Right forelimb (tissue), 1 donor: Measurements from ENCODE around the gene ZSCAN32.
A peak's percentile ranks its signal among the peaks of the same experiment; 100 is the strongest.

Source experiments
- DNase-seq: peaks from one replicate; pipeline ENCODE4 v3.0.0-alpha.2; 2018

Gene ZSCAN32

DNA sequence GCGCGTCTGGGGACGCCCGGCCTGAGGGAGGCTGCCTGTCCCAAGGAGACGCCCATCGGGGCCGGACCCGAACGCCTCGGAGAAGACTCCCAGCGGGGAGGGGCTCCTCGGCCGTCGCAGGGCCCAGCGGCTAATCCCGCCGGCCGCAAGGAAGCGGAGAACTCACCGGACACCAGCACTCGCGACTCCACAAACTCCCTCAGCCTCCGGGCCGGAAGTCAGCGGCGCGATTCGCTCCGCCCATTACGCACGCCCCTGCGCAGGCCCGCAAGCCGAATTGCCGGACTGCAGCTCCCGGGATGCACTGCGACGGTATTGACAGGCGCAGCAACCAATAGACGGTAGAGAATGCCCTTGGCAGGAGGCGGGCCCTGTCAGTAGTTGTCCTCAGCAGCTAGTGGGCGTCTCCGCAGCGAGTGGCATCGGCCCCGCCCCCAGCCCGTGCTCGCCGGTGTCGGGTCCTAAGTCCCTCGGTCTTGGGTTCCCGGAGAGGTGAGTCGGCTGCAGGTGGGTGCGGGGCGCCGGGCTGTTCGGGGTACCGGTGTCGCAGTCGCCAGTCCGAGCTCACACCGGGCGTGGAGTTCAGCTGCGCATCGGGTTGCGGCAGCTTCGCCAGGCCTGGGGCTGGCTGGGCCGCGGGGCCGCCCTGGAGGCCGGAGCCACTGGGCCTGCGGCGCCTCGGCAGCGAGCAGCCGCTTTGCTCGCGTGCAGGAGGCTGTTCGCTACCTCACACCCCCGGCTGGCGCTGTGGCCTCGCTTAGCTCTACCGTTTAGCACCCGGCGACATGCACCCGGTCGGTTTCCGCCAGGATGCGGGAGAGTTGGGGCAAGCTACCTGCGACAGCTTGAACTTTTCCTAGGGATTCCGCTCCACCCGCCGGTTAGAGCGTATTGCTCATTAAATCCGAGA is at the start of gene ZSCAN32, which contains the start of gene ZNF174:
Gene ZSCAN32 (minus strand): TSS at position 226 of the 910 bp plus-strand sequence. CDS start 3,447 bp downstream, outside the sequence.
Gene ZNF174 (plus strand): TSS at position 437 of the 910 bp plus-strand sequence. CDS start 790 bp downstream, outside the sequence.
- peak; percentile 99 for DNase-seq

DNA sequence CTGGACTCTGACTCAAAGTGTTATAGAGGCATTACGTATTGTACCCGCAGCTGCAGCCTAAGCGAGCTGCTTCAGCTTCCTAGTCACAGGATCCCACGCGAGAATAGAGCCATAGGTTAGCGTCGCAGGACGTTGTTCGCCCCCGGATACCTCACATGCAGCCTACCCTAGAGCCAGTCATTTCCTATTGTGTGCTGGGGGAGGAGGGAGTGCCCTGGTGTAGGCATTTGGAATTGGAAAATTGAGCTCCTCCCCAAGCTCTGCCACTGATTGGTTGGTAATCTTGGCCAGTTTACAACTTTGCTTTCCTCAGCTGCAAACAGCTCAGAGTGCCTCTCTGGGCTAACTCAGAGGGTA is 43.2 kb upstream of the ZSCAN32 start:
- no peak for DNase-seq

DNA sequence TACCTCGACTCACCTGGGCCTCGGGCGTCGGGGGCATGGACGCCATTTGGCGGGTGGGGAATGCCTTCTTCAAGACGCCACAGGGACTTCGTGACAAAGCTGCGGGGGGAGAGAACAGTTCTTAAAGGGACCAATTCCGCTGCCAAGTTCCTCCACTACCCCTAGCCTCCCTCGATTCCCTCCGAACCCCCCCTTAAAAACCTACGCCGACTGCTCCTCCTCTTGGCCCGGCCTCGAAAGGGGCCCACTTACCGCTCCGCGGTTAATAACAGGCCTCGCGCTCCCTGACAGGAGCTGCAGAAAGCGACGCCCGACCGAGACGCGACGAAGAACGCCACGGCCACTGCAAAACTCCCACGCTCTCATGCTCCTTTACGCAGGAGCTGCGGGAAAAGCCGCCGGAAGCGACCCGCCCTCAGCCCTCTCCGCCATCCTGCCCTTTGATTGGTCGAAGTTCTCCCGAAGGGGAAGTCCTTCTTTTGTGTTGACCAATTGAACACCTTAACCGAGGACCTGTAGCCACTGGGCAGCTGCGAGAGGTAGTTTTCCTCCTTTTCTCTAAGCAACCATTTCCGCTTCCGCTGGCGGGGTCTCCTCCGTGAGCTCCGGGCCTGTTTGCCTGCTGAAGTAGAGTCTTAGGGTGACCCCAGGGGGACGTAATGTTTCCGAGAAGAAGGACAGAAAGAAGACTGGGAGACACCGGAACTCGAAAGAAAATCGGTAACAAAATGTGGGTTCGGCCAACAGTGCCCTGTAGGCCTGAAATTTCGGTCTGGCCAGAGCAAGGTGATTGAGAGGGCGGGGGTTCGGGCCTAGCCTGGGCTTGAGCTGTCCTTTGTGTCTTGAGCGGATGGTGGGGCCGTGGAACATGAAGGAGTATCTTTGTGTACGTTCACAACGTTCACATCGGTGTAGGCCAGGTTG is 42.6 kb upstream of the ZSCAN32 start, which contains the start of the genes NAA60 and ZNF597:
Gene NAA60 (plus strand): TSS at position 573 of the 924 bp plus-strand sequence. CDS start 32,548 bp downstream, outside the sequence.
Gene ZNF597 (minus strand): TSS at position 397 of the 924 bp plus-strand sequence. CDS start 351 bp downstream, at position 46.
- DNase-seq, result peak; percentile 85

- DNase-seq, result no peak
These were observed 38.8 kb upstream of the ZSCAN32 start for GRCh38 chr16:3439637-3440036.

DNA sequence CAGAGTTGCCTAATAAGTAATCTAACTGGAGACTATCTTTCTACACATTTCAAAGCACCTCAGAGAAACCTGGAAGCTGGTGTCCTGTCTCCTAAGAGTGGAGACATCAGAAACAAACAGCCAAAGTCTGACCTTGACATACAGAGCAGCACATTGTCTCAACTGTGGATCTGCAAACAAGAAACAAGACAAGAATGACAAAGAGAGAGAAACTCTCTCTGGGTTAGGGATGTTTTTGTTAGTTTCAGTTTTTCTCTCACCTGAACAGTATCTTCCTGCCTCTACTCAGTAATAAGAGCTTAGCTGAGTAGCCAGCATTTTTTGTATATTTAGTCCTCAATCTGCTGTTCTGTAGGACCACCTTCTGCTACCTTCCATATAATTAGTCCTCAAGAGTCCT is 33.6 kb upstream of the ZSCAN32 start:
- no peak for DNase-seq

- no peak for DNase-seq
These were observed 31.0 kb upstream of the ZSCAN32 start for GRCh38 chr16:3431779-3432219.

DNA sequence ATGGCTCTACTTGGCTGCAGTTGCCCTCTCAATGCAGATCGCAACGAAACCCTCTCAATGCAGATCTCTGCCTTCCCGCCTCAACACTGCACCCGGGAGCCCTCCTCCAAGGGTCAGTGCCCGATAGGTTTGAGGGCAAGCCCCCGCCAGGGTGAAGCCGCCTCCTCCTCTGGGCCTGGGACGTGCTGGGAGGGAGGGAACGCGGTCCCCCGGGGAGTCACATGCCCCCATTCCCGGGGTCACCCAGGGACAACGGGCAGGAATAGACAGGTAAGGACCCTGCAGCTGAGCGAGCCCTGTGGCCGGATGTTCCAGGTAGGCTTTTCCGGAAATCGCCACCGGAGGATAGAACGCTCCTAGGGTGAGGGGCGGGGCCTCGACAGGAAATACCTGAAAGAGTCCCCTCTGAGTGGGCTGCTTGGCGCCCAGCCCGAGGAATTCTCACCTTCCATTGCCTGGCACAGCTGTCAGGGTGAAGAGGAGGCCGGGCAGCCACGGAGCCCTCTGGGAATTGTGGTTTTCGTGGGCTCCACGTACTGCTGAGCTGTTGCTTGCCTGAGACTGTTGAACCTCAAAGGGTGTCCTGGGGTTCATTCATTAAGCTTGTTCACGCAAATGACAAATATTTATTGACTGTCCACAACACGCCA is 13.1 kb upstream of the ZSCAN32 start:
- DNase-seq, result no peak

DNA sequence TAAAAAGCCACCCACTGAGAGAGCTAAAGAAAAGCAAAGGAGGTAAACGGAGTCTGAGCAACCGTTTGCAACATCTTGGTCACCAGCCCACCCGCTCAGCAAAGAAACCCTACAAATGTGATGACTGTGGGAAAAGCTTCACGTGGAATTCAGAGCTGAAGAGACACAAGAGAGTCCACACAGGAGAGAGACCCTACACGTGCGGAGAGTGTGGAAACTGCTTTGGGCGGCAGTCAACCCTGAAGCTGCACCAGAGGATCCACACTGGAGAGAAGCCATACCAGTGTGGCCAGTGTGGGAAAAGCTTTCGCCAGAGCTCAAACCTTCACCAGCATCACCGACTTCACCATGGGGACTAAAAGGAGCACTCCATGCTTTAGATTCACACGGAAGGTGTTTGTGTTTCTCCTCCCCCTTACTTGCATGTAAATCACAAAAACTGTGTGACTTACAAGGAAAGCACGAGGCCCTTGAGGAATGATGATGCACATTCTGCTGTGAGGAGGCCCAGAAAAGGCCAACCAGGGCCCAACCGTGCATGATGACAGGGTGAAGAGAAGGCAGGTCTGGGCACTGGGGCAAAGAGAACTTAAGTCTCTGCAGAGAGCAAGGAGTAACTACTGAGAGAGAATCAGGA is 7.9 kb upstream of the ZSCAN32 start:
- no peak for DNase-seq

GRCh38 chr16:3401719-3402397 is 1.1 kb upstream of the ZSCAN32 start:
- no peak for DNase-seq

DNA sequence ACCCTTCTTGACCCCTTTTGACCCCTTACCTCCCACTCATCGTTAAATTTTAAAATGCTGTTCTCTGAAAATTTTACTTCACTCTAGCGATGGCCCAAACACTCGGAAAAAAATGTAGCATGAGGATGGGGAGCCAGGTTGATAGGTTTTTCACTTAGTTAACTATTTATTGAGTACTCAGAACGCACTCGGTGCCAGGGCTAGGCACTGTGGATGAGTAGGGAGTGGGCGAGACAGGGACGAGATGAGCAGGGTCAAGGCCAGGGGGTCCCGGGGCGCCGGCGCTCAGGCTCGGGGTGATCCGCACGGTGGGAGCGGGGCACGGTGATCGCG is 392 bp downstream of the ZSCAN32 start:
- no peak for DNase-seq

DNA sequence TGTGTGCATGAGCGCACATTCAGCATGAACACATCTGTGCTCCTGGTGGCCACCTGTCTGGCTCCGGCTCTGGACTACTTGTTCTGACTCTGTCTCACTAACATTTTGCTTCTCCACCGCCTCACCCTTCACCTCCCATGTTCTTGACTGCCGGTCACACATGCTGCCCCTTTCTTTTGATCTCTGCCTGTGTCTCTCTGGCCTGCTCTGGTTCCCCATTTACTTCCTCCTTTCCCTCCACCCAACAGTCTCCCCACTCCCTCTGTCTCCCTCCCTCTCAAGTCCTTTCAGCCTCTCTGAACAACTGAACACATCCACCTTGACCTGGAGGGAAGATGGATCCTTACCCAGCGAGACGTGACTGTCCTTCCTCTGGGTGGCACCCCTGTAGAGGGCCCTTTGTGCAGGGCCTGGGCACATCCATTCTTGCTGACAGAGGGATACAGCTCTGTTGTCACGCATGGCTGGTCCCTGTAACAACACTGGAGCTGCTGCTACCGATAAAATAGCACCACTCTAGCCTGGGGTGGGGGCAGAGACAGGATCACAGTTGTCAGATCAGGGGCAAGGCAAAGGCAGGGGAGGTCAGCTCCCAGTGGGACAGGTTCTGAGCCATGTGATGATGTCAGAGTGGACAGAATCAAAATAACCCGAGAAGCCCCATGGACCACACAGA is 11.0 kb downstream of the ZSCAN32 start:
- no peak for DNase-seq

DNA sequence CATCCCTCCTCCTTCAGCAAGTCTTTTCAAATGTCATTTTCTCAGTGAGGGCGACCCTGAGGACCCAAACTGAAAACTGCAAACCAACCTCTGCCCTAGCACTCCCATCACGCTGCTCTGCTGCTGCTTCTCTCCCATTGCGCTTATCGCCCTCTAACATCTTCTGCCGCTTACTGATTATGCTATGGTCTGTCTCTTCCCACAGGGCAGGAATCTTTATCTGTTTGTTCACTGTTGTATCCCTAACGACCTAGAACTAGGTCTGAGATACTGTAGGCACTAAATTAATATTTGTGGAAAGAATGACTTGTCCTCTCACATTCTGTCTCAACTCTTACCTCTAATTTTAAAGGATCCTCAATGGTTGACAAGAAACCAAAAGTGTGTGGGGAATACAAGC is 12.5 kb downstream of the ZSCAN32 start:
- no peak for DNase-seq

- no peak for DNase-seq
These were observed 17.8 kb downstream of the ZSCAN32 start for GRCh38 chr16:3383045-3383448.

DNA sequence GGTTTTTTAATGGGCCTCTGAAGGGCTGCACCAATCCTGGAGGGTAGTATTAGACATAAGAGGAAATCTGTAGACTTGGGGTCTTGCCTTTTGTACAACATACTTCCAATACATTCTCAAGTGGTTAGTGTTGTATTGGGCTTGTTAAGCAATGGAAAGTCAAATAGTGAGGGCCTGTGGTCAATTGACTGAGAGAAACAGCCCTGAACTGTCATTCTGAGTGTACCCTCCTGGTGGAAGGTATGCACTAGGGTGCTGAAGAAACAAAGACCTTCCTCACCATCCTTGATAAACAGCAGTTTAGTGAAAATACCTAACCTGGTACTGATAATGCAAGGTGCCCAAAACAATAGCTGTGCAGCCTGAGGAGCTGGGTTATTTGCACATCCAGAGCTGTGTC is 22.9 kb downstream of the ZSCAN32 start:
- no peak for DNase-seq

DNA sequence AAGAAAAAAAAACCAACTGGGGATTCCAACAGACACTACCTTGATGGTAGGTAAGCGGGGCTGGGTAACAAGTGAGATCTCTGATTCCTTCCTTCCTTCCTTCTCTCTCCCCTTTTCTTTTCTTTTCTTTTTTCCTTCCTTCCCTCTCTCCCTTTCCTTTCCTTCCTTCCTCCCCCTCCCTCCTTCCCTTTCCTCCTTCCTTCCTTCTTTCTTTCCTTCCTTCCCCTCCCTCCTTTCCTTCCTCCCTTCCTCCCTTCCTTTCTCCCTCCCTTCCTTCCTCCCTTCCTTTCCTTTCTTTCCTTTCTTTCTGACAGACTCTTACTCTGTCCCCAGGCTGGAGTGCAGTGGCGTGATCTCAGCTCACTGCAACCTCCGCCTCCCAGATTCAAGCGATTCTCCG is 25.1 kb downstream of the ZSCAN32 start:
- DNase-seq, result no peak

DNA sequence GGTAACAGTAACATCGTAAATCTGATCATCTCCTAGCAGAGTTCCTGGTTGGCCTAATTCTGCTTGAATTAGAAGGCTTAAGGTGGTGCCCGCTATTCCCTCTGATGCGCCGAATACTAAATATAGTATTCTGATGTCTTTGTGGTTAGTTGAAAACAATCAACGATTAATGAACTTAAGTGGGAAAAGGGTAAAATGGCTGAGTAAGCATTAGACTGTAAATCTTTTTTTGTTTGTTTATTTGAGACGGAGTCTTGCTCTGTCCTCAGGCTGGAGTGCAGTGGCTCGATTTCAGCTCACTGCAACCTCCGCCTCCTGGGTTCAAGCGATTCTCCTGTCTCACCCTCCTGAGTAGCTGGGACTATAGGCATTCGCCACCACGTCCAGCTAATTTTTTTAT is 31.7 kb downstream of the ZSCAN32 start:
- no peak for DNase-seq

- peak; percentile 83 for DNase-seq
These were observed 35.9 kb downstream of the ZSCAN32 start for GRCh38 chr16:3364774-3365427.

GRCh38 chr16:3363793-3364192 is 37.0 kb downstream of the ZSCAN32 start:
- no peak for DNase-seq

GRCh38 chr16:3362931-3363330 is 37.9 kb downstream of the ZSCAN32 start:
- DNase-seq, result no peak

DNA sequence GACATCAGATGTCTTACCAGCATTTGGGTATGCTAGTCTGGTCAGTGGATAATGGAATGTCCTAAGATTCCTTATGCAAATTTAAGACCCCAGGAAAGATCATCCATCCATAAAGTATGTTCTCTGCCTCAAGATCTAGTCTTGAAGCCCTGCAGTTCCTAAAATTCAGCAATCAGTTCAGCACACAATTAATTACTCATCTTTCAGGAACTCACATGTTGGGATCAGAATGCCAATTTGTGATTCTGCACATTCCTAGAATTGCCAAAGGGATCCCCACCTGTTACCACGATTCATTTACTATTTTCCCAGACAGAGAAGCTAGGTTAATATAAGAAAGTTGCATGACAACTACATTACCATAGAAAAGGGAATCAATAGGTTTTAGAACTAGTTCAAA is 41.9 kb downstream of the ZSCAN32 start:
- no peak for DNase-seq

GRCh38 chr16:3356118-3356517 is 44.7 kb downstream of the ZSCAN32 start:
- DNase-seq, result no peak
